ENCODE measurements around the gene TMEM179B.

The TMEM179B gene

GRCh38 chr11:62777389-62777788, 9.8 kb upstream of the TMEM179B start:
- no peak overlapping the region for H3K4me3 ChIP-seq (replicated peaks in 1 of 2; ENCODE audit: low read depth in 2 of 2, low read length in 2 of 2)
- no peak for DNase-seq (ENCODE audit: low read depth in 2 of 2)
- no peak for TF ChIP-seq CTCF (IDR thresholded peaks at IDR 0.05; ENCODE audit: low read depth, low read length)

DNA sequence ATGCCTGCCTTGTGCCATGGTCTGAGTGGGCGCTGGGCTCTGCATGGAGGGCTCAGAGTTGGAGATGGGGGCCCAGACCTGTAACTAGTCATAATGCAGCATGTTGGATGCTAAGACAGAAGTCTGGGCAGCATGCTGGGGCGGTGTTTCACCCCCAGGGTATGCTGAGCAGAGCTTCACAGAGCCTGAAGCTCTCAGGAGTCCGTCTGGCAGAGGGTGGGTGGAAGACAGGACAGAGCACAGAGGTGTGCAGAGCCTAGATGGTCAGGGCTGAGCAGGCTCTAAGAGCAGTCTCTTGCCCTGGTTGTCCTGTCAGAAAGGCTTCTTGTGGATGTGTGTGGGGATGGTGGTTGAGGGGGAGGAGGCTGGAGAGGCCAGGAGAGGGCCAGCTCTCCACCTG, 8.8 kb upstream of the TMEM179B start:
- no peak overlapping the region for H3K4me3 ChIP-seq (replicated peaks in 1 of 2; ENCODE audit: low read depth in 2 of 2, low read length in 2 of 2)
- TF ChIP-seq CTCF (IDR thresholded peaks at IDR 0.05; ENCODE audit: low read depth, low read length): no peak
- no peak for DNase-seq (ENCODE audit: low read depth in 2 of 2)

- DNase-seq (ENCODE audit: low read depth in 2 of 2): no peak
- H3K4me3 ChIP-seq (replicated peaks in 1 of 2; ENCODE audit: low read depth in 2 of 2, low read length in 2 of 2): no peak overlapping the region
- TF ChIP-seq CTCF (IDR thresholded peaks at IDR 0.05; ENCODE audit: low read depth, low read length): no peak
Measured at GRCh38 chr11:62782753-62783152, 4.4 kb upstream of the TMEM179B start.

GRCh38 chr11:62786318-62787004, 741 bp upstream of the TMEM179B start:
- H3K4me3 ChIP-seq (replicated peaks in 1 of 2; ENCODE audit: low read depth in 2 of 2, low read length in 2 of 2): peak overlapping the region; percentile 82 to 95
- DNase-seq (ENCODE audit: low read depth in 2 of 2): peak; percentile 84 to 86
- peak; percentile 99 for TF ChIP-seq CTCF (IDR thresholded peaks at IDR 0.05; ENCODE audit: low read depth, low read length)

GRCh38 chr11:62788991-62789390, 1.8 kb downstream of the TMEM179B start:
- H3K4me3 ChIP-seq (replicated peaks in 1 of 2; ENCODE audit: low read depth in 2 of 2, low read length in 2 of 2): no peak overlapping the region
- no peak for TF ChIP-seq CTCF (IDR thresholded peaks at IDR 0.05; ENCODE audit: low read depth, low read length)
- DNase-seq (ENCODE audit: low read depth in 2 of 2): no peak

DNA sequence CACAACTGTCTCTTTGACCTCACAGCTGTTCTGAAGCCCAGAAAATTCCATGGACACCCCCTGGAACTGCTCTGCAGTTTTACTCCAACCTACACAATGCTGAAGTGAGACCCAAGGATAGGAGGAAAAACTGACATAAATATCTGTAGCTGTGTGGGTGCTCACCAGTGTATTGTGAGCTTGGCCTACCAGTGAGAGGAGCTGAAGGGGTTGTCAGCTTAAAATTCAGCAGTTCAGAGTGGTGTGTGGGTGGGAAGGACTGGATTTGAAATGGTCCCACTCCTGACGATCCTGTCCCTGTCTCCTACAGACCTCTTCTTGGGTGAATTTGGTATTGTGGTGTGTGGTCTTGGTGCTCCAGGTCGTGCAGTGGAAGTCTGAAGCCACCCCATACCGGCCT, 2.4 kb downstream of the TMEM179B start:
- DNase-seq (ENCODE audit: low read depth in 2 of 2): no peak
- H3K4me3 ChIP-seq (replicated peaks in 1 of 2; ENCODE audit: low read depth in 2 of 2, low read length in 2 of 2): no peak overlapping the region
- TF ChIP-seq CTCF (IDR thresholded peaks at IDR 0.05; ENCODE audit: low read depth, low read length): no peak

Measured in cardiac fibroblast (primary cell).